GM12874 (cell line): ENCODE data around the gene GNB4.

Experiments used
- TF ChIP-seq, protein P1 (sequence below): IDR thresholded peaks from 2 replicates; pipeline ENCODE4 v1.5.1; 2011; ENCODE audit warnings: low read depth, mild to moderate bottlenecking, control low read depth, low read length, moderate library complexity; ENCODE audit not compliant: insufficient read depth

The GNB4 gene

DNA sequence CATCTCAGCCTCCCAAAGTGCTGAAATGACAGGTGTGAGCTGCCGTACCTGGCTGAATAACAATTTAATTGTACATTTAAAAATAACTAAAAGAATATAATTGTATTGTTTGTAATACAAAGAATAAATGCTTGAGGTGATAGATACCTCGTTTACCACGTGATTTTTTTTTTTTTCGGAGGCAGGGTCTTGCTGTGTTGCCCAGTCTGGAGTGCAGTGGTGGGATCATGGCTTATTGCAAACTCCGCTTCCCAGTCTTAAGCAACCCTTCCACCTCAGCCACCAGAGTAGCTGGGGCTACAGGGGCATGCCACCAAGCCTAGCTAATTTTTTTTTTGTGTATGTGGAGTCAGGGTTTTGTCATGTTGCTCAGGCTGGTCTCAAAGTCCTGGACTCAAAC, 87.9 kb downstream of the GNB4 start:
- TF ChIP-seq, protein P1, sequence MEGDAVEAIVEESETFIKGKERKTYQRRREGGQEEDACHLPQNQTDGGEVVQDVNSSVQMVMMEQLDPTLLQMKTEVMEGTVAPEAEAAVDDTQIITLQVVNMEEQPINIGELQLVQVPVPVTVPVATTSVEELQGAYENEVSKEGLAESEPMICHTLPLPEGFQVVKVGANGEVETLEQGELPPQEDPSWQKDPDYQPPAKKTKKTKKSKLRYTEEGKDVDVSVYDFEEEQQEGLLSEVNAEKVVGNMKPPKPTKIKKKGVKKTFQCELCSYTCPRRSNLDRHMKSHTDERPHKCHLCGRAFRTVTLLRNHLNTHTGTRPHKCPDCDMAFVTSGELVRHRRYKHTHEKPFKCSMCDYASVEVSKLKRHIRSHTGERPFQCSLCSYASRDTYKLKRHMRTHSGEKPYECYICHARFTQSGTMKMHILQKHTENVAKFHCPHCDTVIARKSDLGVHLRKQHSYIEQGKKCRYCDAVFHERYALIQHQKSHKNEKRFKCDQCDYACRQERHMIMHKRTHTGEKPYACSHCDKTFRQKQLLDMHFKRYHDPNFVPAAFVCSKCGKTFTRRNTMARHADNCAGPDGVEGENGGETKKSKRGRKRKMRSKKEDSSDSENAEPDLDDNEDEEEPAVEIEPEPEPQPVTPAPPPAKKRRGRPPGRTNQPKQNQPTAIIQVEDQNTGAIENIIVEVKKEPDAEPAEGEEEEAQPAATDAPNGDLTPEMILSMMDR: no peak

DNA sequence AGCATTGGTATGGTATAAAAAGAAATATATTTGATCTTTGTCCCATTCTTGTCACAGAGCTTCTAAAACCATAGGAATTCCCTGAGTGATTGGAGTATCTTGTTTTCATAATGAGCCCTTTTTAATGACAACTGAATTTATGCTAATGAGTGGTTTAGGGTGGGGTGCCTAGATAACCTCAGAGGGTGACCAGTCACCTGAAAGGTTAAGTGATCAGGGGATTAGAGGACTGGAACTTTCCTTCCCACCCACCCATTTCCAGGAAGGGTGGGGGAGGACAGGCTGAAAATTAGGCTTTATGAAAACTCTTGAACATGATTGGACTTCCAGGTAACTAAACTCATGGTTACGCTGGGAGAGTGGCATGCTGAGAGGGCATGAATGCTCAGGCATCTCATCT, 95.3 kb downstream of the GNB4 start:
- TF ChIP-seq, protein P1: no peak

DNA sequence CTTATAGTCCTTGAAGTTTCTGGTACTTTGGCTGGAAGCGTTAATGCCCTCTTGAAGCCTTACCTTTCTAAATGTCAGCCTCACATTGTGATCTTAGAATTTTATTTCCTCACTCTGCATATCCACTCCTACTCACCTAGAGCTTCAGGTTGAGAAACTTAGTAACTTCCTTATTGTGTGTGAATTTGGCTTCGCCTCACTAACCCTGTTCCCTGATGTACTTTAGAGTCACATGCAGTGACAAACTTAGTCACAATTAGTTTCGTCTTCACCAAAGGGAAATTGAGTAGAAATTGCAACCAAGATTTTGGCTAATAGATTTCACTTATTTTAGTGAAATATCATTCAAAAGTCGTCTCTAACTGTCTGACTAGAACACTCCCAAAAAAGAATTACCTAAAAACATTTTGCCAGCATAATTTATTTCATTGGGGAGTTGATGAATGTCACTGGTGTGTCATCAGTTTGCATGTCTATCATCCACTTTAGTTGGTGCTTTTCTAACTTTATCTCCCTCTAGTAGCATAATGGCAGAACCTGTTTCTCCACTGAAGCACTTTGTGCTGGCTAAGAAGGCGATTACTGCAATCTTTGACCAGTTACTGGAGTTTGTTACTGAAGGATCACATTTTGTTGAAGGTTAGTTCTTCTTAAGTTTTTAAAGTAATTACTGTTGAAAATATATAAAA, 102.8 kb downstream of the GNB4 start:
- TF ChIP-seq, protein P1: no peak

DNA sequence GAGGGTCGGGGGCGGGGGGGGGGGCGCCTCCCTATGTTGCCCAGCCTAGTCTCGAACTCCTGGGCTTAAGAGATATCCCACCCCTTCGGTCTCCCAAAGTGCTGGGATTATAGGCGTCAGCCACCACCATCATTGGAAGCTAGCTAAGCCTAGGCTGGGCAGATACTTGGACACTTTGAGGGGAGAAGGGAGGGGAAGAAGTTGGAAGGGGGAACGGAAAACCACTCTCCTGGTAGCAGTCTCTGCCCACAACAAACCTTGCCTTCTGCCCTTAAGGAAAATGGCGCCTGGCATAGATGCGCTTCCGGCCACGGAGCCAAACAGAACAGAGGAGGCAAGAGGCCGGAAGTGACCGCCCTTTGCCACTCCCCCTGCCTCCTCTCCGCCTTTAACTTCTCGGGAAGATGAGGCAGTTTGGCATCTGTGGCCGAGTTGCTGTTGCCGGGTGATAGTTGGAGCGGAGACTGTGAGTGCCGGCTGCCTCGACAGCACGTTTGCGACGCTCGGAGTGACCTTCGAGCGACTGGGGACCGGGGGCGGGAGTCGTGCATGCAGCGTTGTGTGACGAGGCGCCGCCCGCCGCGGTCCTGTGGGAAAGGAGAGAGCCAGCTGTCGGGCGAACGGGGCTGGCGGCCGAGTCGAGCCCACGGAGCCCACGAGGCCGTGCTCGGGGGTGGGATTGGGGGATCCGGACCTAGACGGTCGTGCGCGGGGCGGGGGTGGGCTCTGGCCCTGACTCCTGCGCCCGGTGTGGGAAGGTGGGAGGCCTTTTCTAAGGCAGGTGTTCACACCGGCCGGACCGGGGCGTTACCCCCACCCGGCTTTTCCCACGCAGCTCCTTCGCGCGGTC, 103.7 kb downstream of the GNB4 start, which contains the start of gene MFN1:
Gene MFN1 (plus strand): TSS at position 365 of the 850 bp plus-strand sequence. CDS start 1,143 bp downstream, outside the sequence.
- TF ChIP-seq, protein P1: no peak
